Measurements from ENCODE around the gene DDRGK1. TPM values are rescaled to one million over a fixed set of nuclear protein-coding genes. Genes with fewer than 3 reads are reported as not detected.

DDRGK1 gene
- polyA plus RNA-seq, 3 donors = 39.9 to 42.7 (median 42.6) TPM

- Histone ChIP-seq H3K79me2 (ENCODE audit: insufficient read depth, low read length) (no peaks in the 10 kb centered on the region), H3K4me2 (replicated peaks; ENCODE audit: extremely low read depth, low read length, poor library complexity, severe bottlenecking) (no peak overlapping the region), H3K36me3 (replicated peaks in 1 of 2; ENCODE audit: control insufficient read depth in 1 of 2, insufficient read depth in 2 of 2, low read length in 2 of 2) (no peaks in the 10 kb centered on the region), H3K27ac (ENCODE audit: low read depth in 1 of 2, low read length in 2 of 2) (no peak overlapping the region), H3K4me1 (ENCODE audit: control insufficient read depth in 1 of 2, insufficient read depth in 2 of 2, low read length in 2 of 2) (peaks cover 0 to 11% of the 10 kb centered on the region in 2 donors), H4K20me1 (ENCODE audit: insufficient read depth, low read length) (no peaks in the 10 kb centered on the region), H3K27me3 (ENCODE audit: control insufficient read depth in 2 of 2, insufficient read depth in 2 of 2, low read length in 2 of 2) (peaks cover 11 to 39% of the 10 kb centered on the region in 2 donors), H3K9me3 (replicated peaks in 1 of 2; ENCODE audit: control insufficient read depth in 1 of 2, insufficient read depth in 1 of 2, low read length in 2 of 2) (peaks cover 0 to 16% of the 10 kb centered on the region in 2 donors), H2AFZ (ENCODE audit: insufficient read depth, low read depth, low read length, poor library complexity, severe bottlenecking) (peak overlapping the region; percentile 53), H3K4me3 (replicated peaks in 1 of 3; ENCODE audit: low read depth in 2 of 3, low read length in 3 of 3) (no peak overlapping the region), H3K9ac (ENCODE audit: insufficient read depth, low read length, poor library complexity, severe bottlenecking) (no peak overlapping the region)
- intact Hi-C loops (cut with micrococcal nuclease) = no loop called here
- Mint-ChIP-seq H3K27ac (no peak overlapping the region), H3K36me3 (peaks cover 0 to 3% of the 10 kb centered on the region in 2 donors), H3K9me3 (peaks cover 0 to 9% (median 2%) of the 10 kb centered on the region in 7 donors), H3K27me3 (ENCODE audit: low read depth in 3 of 3) (peaks cover 38 to 57% (median 52%) of the 10 kb centered on the region in 3 donors), H3K4me3 (peak overlapping the region; percentile 24 to 67), H3K4me1 (peaks cover 12% of the 10 kb centered on the region)
- no peak for DNase-seq
- TF ChIP-seq CTCF (IDR thresholded peaks at IDR 0.05) = no peak
- WGBS (ENCODE audit: insufficient coverage) = 44% methylated on average over 32 of the region's 45 CpGs
These were observed 38.8 kb downstream of the DDRGK1 start for GRCh38 chr20:3165473-3166337.

GRCh38 chr20:3164763-3165410, 39.6 kb downstream of the DDRGK1 start:
- no peak overlapping the region for H3K27ac ChIP-seq (ENCODE audit: low read depth in 1 of 2, low read length in 2 of 2)
- Mint-ChIP-seq H3K36me3 (peaks cover 0 to 3% of the 10 kb centered on the region in 2 donors), H3K9me3 (peaks cover 0 to 7% (median 2%) of the 10 kb centered on the region in 7 donors), H3K27ac (peak overlapping the region in 1 of 7 donors; percentile 58), H3K4me1 (peaks cover 12% of the 10 kb centered on the region), H3K4me3 (peak overlapping the region; percentile 24 to 67), H3K27me3 (ENCODE audit: low read depth in 3 of 3) (peaks cover 33 to 50% (median 46%) of the 10 kb centered on the region in 3 donors)
- no peak for DNase-seq
- no peak overlapping the region for H3K4me3 ChIP-seq (replicated peaks in 1 of 3; ENCODE audit: low read depth in 2 of 3, low read length in 3 of 3)
- peak overlapping the region; percentile 53 for H2AFZ ChIP-seq (ENCODE audit: insufficient read depth, low read depth, low read length, poor library complexity, severe bottlenecking)
- peaks cover 11 to 38% of the 10 kb centered on the region in 2 donors for H3K27me3 ChIP-seq (ENCODE audit: control insufficient read depth in 2 of 2, insufficient read depth in 2 of 2, low read length in 2 of 2)
- intact Hi-C loops (cut with micrococcal nuclease) = no loop called here
- H3K79me2 ChIP-seq (ENCODE audit: insufficient read depth, low read length) = peaks cover under 1% of the 10 kb centered on the region
- TF ChIP-seq CTCF (IDR thresholded peaks at IDR 0.05) = no peak
- peaks cover 3 to 15% of the 10 kb centered on the region in 2 donors for H3K4me1 ChIP-seq (ENCODE audit: control insufficient read depth in 1 of 2, insufficient read depth in 2 of 2, low read length in 2 of 2)
- 90% methylated on average over 32 of the region's 41 CpGs for WGBS (ENCODE audit: insufficient coverage)
- H3K36me3 ChIP-seq (replicated peaks in 1 of 2; ENCODE audit: control insufficient read depth in 1 of 2, insufficient read depth in 2 of 2, low read length in 2 of 2) = no peaks in the 10 kb centered on the region
- peaks cover 0 to 16% of the 10 kb centered on the region in 2 donors for H3K9me3 ChIP-seq (replicated peaks in 1 of 2; ENCODE audit: control insufficient read depth in 1 of 2, insufficient read depth in 1 of 2, low read length in 2 of 2)
- peak overlapping the region; percentile 0 for H3K4me2 ChIP-seq (replicated peaks; ENCODE audit: extremely low read depth, low read length, poor library complexity, severe bottlenecking)
- no peaks in the 10 kb centered on the region for H4K20me1 ChIP-seq (ENCODE audit: insufficient read depth, low read length)
- no peak overlapping the region for H3K9ac ChIP-seq (ENCODE audit: insufficient read depth, low read length, poor library complexity, severe bottlenecking)
